Heart right ventricle (tissue), 16 donors: ENCODE data around the gene ANKRD50. TPM values are rescaled to one million over a fixed set of nuclear protein-coding genes. Genes with fewer than 3 reads are reported as not detected.

ENCODE experiments used
- ATAC-seq, 8 donors: fragments of 200-7000 bp; cut with Tn5 transposase; one replicate each; pipeline ENCODE4 v1.9.1; 2020; ENCODE audit warnings: mild to moderate bottlenecking in 8 of 8, moderate library complexity in 8 of 8, moderate number of reproducible peaks in 1 of 8
- DNase-seq, 2 donors: peaks; one replicate each; pipeline ENCODE4 v3.0.0-alpha.2; 2020
- H3K27ac ChIP-seq, 10 donors: fragments of 200-600 bp; sonication (generic) in 2 of 10; one replicate each; pipeline versions ENCODE4 v1.5.0 to v1.8.0; 2020 to 2022; ENCODE audit warnings: mild to moderate bottlenecking in 3 of 10
- H3K27me3 ChIP-seq, 7 donors: fragments of 200-600 bp; one replicate each; pipeline ENCODE4 v1.8.0; 2021 to 2022; ENCODE audit warnings: mild to moderate bottlenecking in 2 of 7
- H3K36me3 ChIP-seq, 9 donors: fragments of 200-600 bp; sonication (generic) in 1 of 9; one replicate each; pipeline versions ENCODE4 v1.5.0 to v1.8.0; 2020 to 2022; ENCODE audit warnings: mild to moderate bottlenecking in 2 of 9
- H3K4me1 ChIP-seq, 9 donors: fragments of 200-600 bp; sonication (generic) in 1 of 9; one replicate each; pipeline versions ENCODE4 v1.5.0 to v1.8.0; 2020 to 2022; ENCODE audit warnings: mild to moderate bottlenecking in 4 of 9
- H3K4me3 ChIP-seq, 10 donors: fragments of 200-600 bp; sonication (generic) in 2 of 10; one replicate each; pipeline versions ENCODE4 v1.5.0 to v1.8.0; 2020 to 2022; ENCODE audit warnings: mild to moderate bottlenecking in 7 of 10, moderate library complexity in 2 of 10
- H3K9me3 ChIP-seq, 11 donors: fragments of 200-600 bp in 10 of 11; sonication (generic) in 2 of 11; one replicate each; pipeline versions ENCODE4 v1.5.0 to v1.8.0; 2013 to 2022; ENCODE audit warnings: mild to moderate bottlenecking in 2 of 11, control low read depth in 1 of 11, moderate library complexity in 1 of 11
- WGBS, 2 donors: extraction: QIAGEN DNeasy Blood & Tissue Kit; methylation state at CpG; one replicate each; pipeline ENCODE4 v1.1.7; 2013; ENCODE audit warnings: inconsistent platforms in 1 of 2; 5-methylcytosine and 5-hydroxymethylcytosine counted together
- intact Hi-C, 10 donors: fragments of 100-400 bp; cut with DNase I; formaldehyde crosslinking; loops; one replicate each; pipeline versions ENCODE4 v1.11.1 to v1.14.2; 2022
- polyA plus RNA-seq, 2 donors: library from polyadenylated mRNA; stranded (reverse); fragments of 200-250 nt; gene quantifications; one replicate each; pipeline ENCODE4 v1.2.3, GENCODE V29; 2013
- total RNA-seq, 10 donors: library from RNA; stranded (reverse); fragmentation: NEBNext Ultra II Directional in 3 of 10; extraction: Animal tissue kit (Norgen Biotek cat#: 25700) in 3 of 10; gene quantifications; one replicate each; pipeline versions ENCODE4 v1.2.1 to v1.2.4, GENCODE V29; 2021 to 2023
- TF ChIP-seq, protein P1 (sequence below), 9 donors: fragments of 200-600 bp; sonication (generic) in 2 of 9; IDR thresholded peaks; one replicate each; pipeline versions ENCODE4 v1.5.0 to v1.8.0; 2021 to 2022; ENCODE audit warnings: antibody characterized with exemption in 9 of 9, mild to moderate bottlenecking in 5 of 9, moderate library complexity in 1 of 9
- donor health status: Arrhythmogenic right ventricular cardiomyopathy.
- donor health status: ischemic (EF 13 %, LVEDD 7.1; RV severe dilation, severe dysfunction).
- donor health status: healthy with polysubstance abuse.
- donor health status: DM: no; HTN: yes; CAD: no.
- donor health status: DM: no; HTN: no; CAD: no.
- donor health status: ischemic (EF 25% LVEDD 6.9; RV normal size, moderate dysfunction).
- donor health status: ischemic (EF 25% LVEDD 5.7; RV mildly dilated, moderate dysfunction).
- donor health status: healthy.
- donor health status: DM: yes; HTN: yes; CAD: no.
- donor health status: Ischemic cardiomyopathy.
- donor health status: ischemic (EF 35%, LVEDD 5.7; RV mildly dilated, moderate dysfunction).
- donor health status: nonischemic (EF 11% LVEDD 7.7; RV severe dilation, severe dysfunction).
- donor health status: DM: yes; HTN: yes; CAD: no.
- donor health status: PGD.
- donor health status: ischemic (EF 29% LVEDD 5.4; RV normal size, mild dysfunction).
- donor health status: nonischemic (EF 23%, LVEDD 6.1; RV moderate dilation, normal function).

Gene ANKRD50
- total and polyA plus RNA-seq, 12 donors = 2.1 to 20.1 (median 7.3) TPM

DNA sequence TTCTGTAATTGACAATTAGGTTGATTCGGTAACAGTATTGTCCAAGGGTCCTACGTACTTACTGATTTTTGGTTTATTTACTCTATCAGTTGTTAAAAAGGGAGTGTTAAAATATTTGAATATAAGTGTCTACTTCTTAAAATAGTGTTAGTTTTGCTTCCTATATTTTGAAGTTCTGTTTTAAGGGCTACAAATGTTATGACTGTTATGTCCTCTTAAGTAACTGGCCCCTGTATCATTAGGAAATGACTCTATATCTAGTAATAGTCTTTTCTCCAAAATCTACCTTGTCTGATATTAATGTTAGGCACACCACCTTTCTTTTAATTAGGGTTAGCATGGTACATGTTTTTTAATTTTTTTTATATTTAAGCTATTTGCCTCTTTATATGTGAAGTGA lies 30.1 kb downstream of the ANKRD50 start:
- Histone ChIP-seq H3K4me3 (no peak overlapping the region), H3K9me3 (no peaks in the 10 kb centered on the region), H3K27me3 (no peaks in the 10 kb centered on the region), H3K27ac (no peak overlapping the region), H3K36me3 (peaks cover 0 to 16% (median under 1%) of the 10 kb centered on the region in 9 donors), H3K4me1 (peaks cover 0 to 15% (median 0%) of the 10 kb centered on the region in 9 donors)
- intact Hi-C loops = no loop called here
- DNase-seq = no peak
- ATAC-seq = no peak
- TF ChIP-seq, protein P1, sequence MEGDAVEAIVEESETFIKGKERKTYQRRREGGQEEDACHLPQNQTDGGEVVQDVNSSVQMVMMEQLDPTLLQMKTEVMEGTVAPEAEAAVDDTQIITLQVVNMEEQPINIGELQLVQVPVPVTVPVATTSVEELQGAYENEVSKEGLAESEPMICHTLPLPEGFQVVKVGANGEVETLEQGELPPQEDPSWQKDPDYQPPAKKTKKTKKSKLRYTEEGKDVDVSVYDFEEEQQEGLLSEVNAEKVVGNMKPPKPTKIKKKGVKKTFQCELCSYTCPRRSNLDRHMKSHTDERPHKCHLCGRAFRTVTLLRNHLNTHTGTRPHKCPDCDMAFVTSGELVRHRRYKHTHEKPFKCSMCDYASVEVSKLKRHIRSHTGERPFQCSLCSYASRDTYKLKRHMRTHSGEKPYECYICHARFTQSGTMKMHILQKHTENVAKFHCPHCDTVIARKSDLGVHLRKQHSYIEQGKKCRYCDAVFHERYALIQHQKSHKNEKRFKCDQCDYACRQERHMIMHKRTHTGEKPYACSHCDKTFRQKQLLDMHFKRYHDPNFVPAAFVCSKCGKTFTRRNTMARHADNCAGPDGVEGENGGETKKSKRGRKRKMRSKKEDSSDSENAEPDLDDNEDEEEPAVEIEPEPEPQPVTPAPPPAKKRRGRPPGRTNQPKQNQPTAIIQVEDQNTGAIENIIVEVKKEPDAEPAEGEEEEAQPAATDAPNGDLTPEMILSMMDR (IDR thresholded peaks at IDR 0.05) = no peak
- WGBS, 2 donors = 97 to 98% methylated on average over 2 of the region's 2 CpGs

DNA sequence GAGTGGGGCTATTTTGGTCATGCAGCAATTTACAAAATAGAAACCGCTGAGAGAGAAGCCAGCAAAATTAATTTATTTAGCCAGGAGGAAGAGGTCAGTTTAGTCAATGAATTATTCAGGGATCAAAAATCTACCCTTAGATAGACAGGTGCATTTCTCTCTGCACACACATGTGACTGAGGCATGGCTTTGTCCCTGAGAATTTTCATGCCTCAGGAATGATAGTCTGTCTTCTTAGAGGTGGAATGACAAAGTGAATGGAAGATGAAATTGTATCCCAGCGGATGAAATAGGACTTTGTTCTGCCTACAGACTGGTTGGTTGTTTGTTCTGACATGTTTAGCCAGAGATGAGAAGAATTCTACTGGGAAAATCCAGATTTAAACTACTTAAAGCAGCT lies 46.0 kb downstream of the ANKRD50 start:
- H3K9me3 ChIP-seq = no peaks in the 10 kb centered on the region
- TF ChIP-seq, protein P1 (IDR thresholded peaks at IDR 0.05) = no peak
- intact Hi-C loops = no loop called here
- no peak overlapping the region for H3K4me3 ChIP-seq
- no peak for DNase-seq
- peaks cover 0 to 69% (median 11%) of the 10 kb centered on the region in 9 donors for H3K36me3 ChIP-seq
- 92 to 93% methylated on average over 2 of the region's 2 CpGs for whole genome bisulfite sequencing, 2 donors
- no peaks in the 10 kb centered on the region for H3K4me1 ChIP-seq
- H3K27me3 ChIP-seq = no peaks in the 10 kb centered on the region
- no peak for ATAC-seq
- H3K27ac ChIP-seq = no peak overlapping the region

- DNase-seq (no peak), ATAC-seq (no peak)
- no peak overlapping the region for H3K4me3 ChIP-seq
- peaks cover 0 to 4% (median 0%) of the 10 kb centered on the region in 11 donors for H3K9me3 ChIP-seq
- H3K36me3 ChIP-seq = peaks cover 0 to 10% (median 0%) of the 10 kb centered on the region in 9 donors
- intact Hi-C loops = no loop called here
- no peaks in the 10 kb centered on the region for H3K4me1 ChIP-seq
- no peak overlapping the region for H3K27ac ChIP-seq
- TF ChIP-seq, protein P1 (IDR thresholded peaks at IDR 0.05) = no peak
- WGBS, 2 donors = 100% methylated on average over 1 of the region's 1 CpG
- H3K27me3 ChIP-seq = no peaks in the 10 kb centered on the region
These were observed 53.7 kb downstream of the ANKRD50 start for GRCh38 chr4:124658795-124659194.

DNA sequence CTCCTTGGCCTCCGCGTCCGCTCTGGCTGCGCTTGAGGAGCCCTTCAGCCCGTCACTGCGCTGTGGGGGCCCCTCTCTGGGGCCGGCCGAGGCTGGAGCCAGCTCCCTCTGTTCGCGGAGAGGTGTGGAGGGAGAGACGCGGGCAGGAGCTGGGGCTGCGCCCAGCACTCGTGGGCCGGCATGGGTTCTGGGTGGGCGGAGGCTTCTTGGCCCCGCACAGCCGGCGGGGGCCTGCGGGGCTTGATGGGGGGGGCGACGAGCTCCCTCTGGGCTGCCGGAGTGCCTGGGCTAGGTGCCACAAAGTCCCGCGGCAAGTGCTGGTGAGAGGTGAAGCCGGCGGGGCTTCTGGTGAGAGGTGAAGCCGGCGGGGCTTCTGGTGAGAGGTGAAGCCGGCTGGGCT lies 61.9 kb downstream of the ANKRD50 start:
- Histone ChIP-seq H3K36me3 (peaks cover 0 to 8% (median 0%) of the 10 kb centered on the region in 9 donors), H3K4me3 (no peak overlapping the region), H3K27ac (no peak overlapping the region), H3K27me3 (no peaks in the 10 kb centered on the region), H3K9me3 (no peaks in the 10 kb centered on the region), H3K4me1 (no peaks in the 10 kb centered on the region)
- WGBS, 2 donors = 96% methylated on average over 29 to 30 of the region's 30 CpGs
- TF ChIP-seq, protein P1 (IDR thresholded peaks at IDR 0.05) = no peak
- intact Hi-C loops = no loop called here
- no peak for DNase-seq
- ATAC-seq = no peak
